ENCODE data around the gene TOE1. TPM values are rescaled to one million over a fixed set of nuclear protein-coding genes. Genes with fewer than 3 reads are reported as not detected.

Gene TOE1
- total RNA-seq, 4 donors from 2014 or later, result 5.5 to 8.5 (median 8.5) TPM

DNA sequence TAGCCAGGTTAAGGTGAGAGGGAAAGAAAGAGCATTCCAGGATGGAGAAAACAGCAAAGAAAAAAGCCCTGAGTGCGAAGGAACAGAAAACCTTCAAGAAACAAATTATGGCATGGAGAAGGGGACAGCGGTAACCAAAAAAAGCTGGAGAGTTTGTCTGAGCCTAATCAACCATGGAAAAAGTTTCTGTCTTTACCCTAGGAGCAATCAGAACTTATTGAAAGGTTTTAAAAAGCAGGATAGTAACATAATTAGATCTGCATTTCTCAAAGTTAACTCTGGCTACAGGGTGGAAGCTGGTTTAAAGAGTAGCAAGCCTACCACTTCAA lies 39.3 kb upstream of the TOE1 start:
- H3K4me1 ChIP-seq, result peaks cover 15% of the 10 kb centered on the region
- 73% methylated on average over 2 of the region's 2 CpGs for WGBS
- no peak for DNase-seq (ENCODE audit: low spot score in 2 of 2)
- H3K36me3 ChIP-seq, result no peaks in the 10 kb centered on the region
- H3K4me3 ChIP-seq, result no peak overlapping the region
- H3K27ac ChIP-seq, result no peak overlapping the region
- H3K9me3 ChIP-seq, result no peaks in the 10 kb centered on the region
- no peaks in the 10 kb centered on the region for H3K27me3 ChIP-seq
- TF ChIP-seq POLR2AphosphoS5 (IDR thresholded peaks at IDR 0.05) (no peak), EP300 (IDR thresholded peaks at IDR 0.05) (no peak), POLR2A (IDR thresholded peaks at IDR 0.05) (no peak)
- TF ChIP-seq, protein P1, sequence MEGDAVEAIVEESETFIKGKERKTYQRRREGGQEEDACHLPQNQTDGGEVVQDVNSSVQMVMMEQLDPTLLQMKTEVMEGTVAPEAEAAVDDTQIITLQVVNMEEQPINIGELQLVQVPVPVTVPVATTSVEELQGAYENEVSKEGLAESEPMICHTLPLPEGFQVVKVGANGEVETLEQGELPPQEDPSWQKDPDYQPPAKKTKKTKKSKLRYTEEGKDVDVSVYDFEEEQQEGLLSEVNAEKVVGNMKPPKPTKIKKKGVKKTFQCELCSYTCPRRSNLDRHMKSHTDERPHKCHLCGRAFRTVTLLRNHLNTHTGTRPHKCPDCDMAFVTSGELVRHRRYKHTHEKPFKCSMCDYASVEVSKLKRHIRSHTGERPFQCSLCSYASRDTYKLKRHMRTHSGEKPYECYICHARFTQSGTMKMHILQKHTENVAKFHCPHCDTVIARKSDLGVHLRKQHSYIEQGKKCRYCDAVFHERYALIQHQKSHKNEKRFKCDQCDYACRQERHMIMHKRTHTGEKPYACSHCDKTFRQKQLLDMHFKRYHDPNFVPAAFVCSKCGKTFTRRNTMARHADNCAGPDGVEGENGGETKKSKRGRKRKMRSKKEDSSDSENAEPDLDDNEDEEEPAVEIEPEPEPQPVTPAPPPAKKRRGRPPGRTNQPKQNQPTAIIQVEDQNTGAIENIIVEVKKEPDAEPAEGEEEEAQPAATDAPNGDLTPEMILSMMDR (IDR thresholded peaks at IDR 0.05), result no peak

DNA sequence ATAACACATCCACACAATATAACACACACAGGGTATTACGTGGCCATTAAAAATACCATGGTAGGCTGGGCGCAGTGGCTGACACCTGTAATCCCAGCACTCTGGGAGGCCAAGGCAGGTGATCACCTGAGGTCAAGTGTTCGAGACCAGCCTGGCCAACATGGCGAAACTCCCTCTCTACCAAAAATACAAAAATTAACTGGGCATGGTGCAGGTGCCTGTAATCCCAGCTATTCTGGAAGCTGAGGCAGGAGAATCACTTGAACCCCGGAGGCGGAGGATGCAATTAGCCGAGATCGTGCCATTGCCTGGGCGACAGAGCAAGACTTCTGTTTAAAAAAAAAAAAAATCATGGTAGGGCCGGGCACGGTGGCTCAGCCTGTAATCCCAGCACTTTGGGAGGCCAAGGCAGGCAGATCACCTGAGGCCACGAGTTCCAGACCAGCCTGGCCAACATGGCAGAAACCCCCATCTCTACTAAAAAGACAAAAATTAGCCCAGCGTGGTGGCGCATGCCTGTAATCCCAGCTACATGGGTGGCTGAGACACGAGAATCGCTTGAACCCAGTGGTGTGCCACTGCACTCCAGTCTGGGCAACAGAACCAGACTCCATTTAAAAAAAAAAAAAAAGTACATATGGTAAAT lies 37.3 kb upstream of the TOE1 start:
- Histone ChIP-seq H3K36me3 (no peaks in the 10 kb centered on the region), H3K27ac (peak overlapping the region; percentile 80), H3K4me3 (peak overlapping the region; percentile 73), H3K4me1 (peaks cover 15% of the 10 kb centered on the region), H3K27me3 (no peaks in the 10 kb centered on the region), H3K9me3 (no peaks in the 10 kb centered on the region)
- no peak for TF ChIP-seq POLR2AphosphoS5 (IDR thresholded peaks at IDR 0.05)
- TF ChIP-seq EP300 (IDR thresholded peaks at IDR 0.05), result no peak
- TF ChIP-seq, protein P1 (IDR thresholded peaks at IDR 0.05), result no peak
- no peak for TF ChIP-seq POLR2A (IDR thresholded peaks at IDR 0.05)
- no peak for DNase-seq (ENCODE audit: low spot score in 2 of 2)
- WGBS, result 86% methylated on average over 16 of the region's 16 CpGs

DNA sequence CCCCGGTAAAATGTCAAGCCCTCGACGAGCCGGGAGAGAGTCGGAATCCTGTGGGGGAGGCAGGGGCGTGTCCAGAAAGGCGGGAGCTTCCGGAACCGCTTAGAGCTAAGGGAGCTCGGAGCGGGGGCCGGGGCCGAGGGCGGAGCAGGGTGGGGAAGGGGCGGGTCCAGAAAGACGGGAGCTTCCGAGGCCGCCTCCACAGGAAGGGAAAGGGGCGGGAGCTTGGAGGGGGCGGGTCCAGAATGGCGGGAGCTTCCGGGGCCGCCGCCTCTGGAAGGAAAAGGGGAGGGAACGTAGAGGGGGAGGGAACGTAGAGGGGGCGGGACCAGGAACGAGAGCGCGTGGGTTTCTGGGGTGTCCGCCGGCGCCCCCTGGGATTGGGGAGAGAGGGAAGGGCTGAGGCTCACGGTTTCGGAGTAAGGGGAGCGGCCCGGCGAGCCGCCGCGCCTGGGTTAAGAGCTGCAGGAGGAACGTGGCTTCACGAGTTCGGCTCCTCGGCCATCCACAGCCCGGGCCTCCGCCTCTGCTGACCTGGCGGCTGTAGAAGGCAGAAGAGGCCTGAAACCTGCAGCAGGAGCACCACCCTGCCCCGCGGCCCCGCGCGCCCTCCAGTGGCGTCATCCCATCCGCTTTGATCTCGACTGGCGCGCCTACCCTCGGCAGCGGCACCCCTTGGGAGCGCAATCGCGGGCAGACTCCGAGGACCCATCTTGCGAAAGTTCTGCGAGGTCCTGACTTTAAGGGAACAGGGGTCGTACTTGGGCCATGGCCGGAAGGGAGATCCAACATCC lies 36.3 kb upstream of the TOE1 start:
- Histone ChIP-seq H3K4me3 (peak overlapping the region; percentile 73), H3K4me1 (peaks cover 15% of the 10 kb centered on the region), H3K9me3 (no peaks in the 10 kb centered on the region), H3K27ac (peak overlapping the region; percentile 86), H3K27me3 (no peaks in the 10 kb centered on the region), H3K36me3 (no peaks in the 10 kb centered on the region)
- peak; percentile 99 for DNase-seq (ENCODE audit: low spot score in 2 of 2)
- under 1% methylated on average over 41 of the region's 68 CpGs for WGBS
- TF ChIP-seq EP300 (IDR thresholded peaks at IDR 0.05), result no peak
- TF ChIP-seq POLR2AphosphoS5 (IDR thresholded peaks at IDR 0.05), result peak in 2 of 3 donors; percentile 51 to 75
- TF ChIP-seq, protein P1 (IDR thresholded peaks at IDR 0.05), result peak; percentile 37 to 55
- TF ChIP-seq POLR2A (IDR thresholded peaks at IDR 0.05), result peak in 1 of 2 donors; percentile 26

DNA sequence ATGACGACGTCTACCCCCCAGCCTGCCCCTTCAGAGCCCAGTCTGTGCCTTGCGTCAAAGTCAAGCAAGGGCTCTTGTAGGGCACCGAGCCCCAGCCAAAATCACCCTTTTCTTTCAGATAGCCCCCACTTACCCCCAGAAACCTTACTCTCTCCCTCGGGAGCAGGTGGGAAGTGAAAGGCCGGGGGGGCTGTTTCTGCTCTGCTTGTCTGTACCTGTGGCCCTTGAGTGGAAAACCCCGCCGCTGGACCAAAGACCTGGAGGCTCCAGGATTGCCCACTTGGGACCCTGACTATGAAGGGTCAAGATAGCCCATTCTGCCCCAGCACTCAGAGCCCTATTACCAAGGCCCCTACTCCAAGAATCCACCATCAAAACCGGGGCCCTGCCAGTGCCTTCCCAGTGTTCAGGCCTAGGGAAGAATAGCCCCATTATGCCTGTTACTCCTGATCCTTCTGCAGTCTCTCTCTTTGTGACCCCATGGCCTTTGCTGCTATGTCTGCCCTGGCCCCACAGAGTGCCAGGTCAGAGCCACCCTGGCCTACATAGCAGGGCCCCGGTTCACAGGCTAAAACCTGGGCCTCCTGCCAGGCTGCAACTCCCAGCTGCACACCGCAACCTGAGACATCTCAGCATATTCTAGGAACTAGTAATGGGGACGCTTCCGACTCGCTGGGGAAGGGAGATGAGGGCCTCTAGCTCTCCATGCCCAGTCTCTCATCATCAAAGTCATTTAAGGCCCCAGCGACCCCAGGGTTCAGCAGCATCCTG lies 35.5 kb upstream of the TOE1 start:
- 41% methylated on average over 11 of the region's 15 CpGs for WGBS
- DNase-seq (ENCODE audit: low spot score in 2 of 2), result peak in 1 of 2 donors; percentile 72

More for the DNA sequence above, 35.5 kb upstream of the TOE1 start:
- TF ChIP-seq, protein P1 (IDR thresholded peaks at IDR 0.05), result no peak
- no peak for TF ChIP-seq POLR2AphosphoS5 (IDR thresholded peaks at IDR 0.05)
- H3K27ac ChIP-seq, result peak overlapping the region; percentile 86
- H3K4me1 ChIP-seq, result peaks cover 15% of the 10 kb centered on the region
- H3K4me3 ChIP-seq, result peak overlapping the region; percentile 73
- no peaks in the 10 kb centered on the region for H3K9me3 ChIP-seq
- no peaks in the 10 kb centered on the region for H3K27me3 ChIP-seq
- H3K36me3 ChIP-seq, result no peaks in the 10 kb centered on the region
